ENCODE measurements around the gene MAEL.
"Not testable (repeated sequence)": the region's sequence is repeated elsewhere in the genome, so short reads cannot be mapped to it uniquely, and the experiment has no call there.

Gene MAEL

DNA sequence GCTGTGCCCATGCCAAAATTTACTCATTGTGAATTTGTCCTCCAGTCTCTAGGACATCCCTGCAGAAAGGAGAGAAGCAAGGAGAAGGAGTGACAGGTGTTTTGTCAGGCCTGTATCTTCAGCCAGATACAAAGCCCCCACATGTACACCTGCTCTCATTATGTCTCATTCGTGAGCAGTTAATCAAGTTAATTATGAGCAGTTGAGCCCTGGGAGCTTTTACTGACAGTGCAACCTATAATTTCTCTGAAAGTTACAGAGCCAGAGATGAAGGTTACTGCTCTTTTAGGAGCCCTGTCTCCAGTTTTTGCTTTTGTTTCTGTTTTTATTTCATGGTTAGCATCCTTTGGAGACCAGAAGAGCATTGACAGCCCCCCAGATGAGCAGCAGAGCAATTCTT, 8.7 kb upstream of the MAEL start:
- DNase-seq: no peak

- no peak for DNase-seq
Observed at GRCh38 chr1:166980818-166981217, 8.3 kb upstream of the MAEL start.

DNA sequence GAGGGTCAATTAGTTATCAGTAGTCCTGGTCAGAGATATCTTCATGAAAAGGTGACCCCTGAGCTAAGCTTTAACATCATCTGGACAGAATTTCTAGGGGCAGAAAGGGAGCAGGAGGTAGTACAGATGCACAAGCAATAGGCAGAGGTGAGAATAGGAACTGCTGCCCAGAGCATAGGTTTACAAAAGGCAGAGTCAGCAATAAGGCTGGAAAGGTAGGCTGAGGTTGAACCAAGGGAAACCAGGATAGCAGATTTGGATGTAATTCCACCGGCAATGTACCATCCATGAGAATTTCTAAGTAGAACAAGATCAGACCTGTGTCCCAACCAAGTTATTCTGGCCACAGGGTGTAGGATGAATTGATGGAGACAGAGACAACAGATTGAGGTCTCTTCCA, 7.5 kb upstream of the MAEL start:
- DNase-seq: no peak

DNA sequence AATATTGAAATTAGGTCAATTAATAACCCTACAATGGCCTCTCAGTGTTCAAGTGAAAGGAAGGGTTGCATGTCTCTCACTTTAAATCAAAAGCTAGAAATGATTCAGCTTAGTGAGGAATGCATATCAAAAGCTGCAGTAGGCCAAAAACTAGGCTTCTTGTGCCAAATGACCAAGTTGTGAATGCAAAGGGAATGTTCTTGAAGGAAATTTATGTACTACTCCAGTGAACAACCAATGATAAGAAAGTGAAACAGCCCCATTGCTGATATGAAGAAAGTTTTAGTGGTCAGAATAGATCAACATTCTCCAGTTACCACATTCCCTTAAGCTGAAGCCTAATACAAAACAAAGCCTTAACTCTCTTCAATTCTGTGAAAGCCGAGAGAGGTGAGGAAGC, 10.0 kb downstream of the MAEL start:
- DNase-seq: no peak

GRCh38 chr1:166999500-167000055, 10.5 kb downstream of the MAEL start:
- DNase-seq: no peak

- DNase-seq: no peak
Observed at GRCh38 chr1:167000546-167000945, 11.5 kb downstream of the MAEL start.

DNA sequence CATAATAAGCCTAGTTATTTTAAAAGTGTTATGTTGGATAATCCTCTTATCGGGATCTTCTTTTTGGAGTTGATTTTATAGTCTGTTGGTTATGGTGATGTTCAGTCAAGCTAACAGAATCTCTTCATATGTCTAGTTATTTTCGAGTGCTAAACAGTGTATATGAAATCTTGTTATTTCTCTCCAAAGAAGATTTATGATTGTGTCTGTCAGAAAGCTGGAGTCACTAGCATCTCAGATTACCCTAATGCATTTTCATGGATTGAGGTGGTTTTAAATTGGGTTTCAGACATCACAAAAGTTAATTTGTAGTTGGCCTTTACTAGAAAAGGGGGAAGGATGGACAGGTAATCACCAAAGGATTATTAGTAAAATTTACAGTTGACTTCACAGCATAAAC, 13.3 kb downstream of the MAEL start:
- DNase-seq: no peak

- DNase-seq: no peak
Observed at GRCh38 chr1:167003711-167004110, 14.6 kb downstream of the MAEL start.

- DNase-seq: no peak
Observed at GRCh38 chr1:167011560-167012191, 22.6 kb downstream of the MAEL start.

DNA sequence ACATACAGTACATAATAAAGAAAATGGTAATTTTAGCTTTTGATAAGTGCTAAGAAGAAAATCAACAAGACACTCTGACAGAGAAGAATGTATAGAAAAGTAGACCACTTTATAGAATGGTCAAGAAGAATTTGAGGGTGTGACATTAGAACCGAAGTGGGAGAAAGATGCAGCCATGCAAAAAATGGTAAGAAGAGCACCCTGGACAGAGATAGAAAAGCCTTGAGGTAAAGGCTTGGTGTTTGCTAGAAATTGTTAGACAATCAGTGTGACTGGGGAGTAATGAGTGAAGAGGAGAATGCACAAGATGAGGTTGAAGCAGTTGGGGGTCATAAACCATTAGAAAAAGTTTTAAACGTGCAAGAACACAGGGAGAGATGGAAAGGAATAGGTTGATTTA, 23.5 kb downstream of the MAEL start:
- DNase-seq: no peak

- DNase-seq: no peak
Observed at GRCh38 chr1:167013108-167013929, 24.2 kb downstream of the MAEL start.

DNA sequence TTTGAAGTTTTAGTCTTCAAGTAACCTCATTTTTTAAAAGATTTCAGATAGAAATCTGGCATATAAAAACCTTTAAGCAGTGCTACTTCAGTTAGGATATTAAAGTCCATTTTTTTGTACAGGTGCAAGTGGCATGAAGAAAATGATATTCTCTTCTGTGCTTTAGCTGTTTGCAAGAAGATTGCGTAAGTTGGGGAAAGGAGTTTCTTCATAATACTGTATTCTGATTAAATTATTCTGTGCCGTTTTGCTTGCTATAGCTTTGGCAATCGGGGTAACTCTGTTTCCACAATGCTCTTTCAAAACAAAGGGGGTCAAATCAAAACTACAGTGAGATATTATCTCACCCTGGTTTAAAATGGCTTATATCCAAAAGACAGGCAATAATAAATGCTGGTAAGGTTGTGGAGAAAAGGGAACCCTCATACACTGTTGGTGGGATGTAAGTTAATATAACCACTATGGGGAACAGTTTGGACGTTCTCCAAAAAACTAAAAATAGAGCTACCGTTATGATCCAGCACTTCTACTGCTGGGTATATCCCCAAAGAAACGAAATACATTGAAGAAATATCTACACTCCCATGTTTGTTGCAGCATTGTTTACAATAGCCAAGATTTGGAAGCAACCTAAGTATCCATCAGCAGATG, 27.1 kb downstream of the MAEL start:
- DNase-seq: no peak

- DNase-seq: no peak
Observed at GRCh38 chr1:167022384-167022783, 33.3 kb downstream of the MAEL start.

DNA sequence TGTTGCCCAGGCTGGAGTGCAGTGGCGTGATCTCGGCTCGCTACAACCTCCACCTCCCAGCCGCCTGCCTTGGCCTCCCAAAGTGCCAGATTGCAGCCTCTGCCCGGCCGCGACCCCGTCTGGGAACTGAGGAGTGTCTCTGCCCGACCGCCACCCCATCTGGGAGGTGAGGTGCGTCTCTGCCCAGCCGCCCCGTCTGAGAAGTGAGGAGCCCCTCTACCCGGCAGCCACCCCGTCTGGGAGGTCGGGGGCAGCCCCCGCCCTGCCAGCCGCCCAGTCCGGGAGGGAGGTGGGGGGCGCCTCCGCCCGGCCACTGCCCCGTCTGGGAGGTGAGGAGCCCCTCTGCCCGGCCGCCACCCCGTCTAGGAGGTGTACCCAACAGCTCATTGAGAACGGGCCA, 40.5 kb downstream of the MAEL start:
- DNase-seq: not testable (repeated sequence)

- DNase-seq: no peak
Observed at GRCh38 chr1:167033646-167034045, 44.6 kb downstream of the MAEL start.

DNA sequence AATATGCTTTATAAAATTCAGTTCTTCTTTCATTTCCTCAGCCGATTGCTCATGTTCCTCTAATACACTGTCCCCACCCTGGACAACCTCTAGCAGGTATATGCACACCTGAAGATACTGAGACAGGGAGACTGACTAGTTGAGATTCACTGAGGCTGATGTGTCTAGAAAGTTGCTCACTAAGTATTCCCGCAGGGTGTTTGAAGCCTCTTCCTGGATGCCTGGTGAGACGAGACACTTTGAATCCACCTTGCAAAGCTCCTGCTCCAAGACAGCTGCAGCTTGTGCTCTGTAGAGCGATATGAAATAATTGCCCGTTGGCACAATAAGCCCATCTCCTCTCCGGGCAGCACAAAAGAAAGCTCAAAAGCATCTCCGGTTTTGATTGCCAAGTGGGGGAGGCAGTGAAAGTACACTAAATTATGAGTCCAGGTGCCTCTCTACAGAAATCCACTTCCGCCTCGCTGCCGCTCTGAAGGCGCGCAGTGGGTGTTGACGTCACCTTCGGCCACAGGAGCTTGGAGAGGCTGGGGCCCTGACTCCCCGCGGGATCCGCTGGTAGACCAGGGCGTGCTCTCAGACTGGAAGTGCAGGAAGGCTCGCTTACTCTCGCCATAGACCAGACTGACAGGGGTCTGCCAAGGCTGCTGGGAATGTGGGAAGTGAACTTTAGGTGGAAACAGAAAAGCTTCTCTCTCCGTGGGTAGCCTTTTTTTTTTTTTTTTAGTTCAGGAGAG, 54.8 kb downstream of the MAEL start:
- DNase-seq: no peak

- no peak for DNase-seq
Observed at GRCh38 chr1:167051907-167052306, 62.8 kb downstream of the MAEL start.

- no peak for DNase-seq
Observed at GRCh38 chr1:167052389-167052788, 63.3 kb downstream of the MAEL start.

GRCh38 chr1:167054531-167054930, 65.5 kb downstream of the MAEL start:
- DNase-seq: no peak

DNA sequence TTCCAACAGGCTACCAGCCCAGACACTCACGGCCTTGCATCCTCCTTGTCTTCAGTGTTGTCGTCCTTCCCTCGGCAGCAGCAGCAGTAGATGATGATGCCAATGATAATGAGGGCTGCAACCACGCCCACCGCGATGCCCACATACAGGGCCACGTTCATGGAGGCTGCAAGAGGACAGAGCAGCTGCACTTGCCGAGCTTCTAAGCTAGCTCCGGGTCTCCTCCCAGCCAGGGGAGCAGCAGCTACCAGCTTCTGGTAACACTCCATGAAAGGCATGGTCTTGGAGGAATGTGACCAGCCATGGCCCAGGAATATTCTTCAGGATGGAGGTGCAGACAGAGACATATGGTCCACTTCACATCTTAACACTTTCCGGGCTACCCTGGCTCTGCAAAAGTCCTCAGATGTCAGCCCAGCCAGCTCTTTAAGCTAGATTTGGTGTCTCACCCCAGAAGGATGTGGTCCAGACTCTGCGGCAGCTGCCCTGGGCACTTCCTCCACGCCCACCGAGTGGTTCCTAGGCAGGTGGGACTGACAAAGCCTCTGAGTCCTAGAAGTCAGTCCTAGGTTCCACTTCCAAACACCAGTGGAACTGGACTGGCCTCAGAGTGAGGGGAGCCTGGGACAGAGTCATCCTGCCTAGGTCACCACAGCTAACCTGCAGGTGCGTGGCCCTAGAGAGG, 66.0 kb downstream of the MAEL start:
- DNase-seq: no peak

- DNase-seq: no peak
Observed at GRCh38 chr1:167056529-167057231, 67.6 kb downstream of the MAEL start.

GRCh38 chr1:167057241-167057688, 68.2 kb downstream of the MAEL start:
- DNase-seq: no peak

Measured in cortex of kidney (tissue), 1 donor.